ACC112 (cell line): ENCODE results near the gene ELN.

ENCODE experiments used
- H2AFZ ChIP-seq: fragments of 200-600 bp; sonication (generic); one replicate; pipeline ENCODE4 v1.6.0; 2017; ENCODE audit warnings: antibody characterized with exemption, low read length; ENCODE audit not compliant: unreplicated experiment
- H3K27ac ChIP-seq: fragments of 200-600 bp; sonication (generic); 2 replicates; pipeline ENCODE4 v1.5.1; 2014; ENCODE audit warnings: low read depth, mild to moderate bottlenecking, antibody characterized with exemption, low read length, moderate library complexity
- H3K27me3 ChIP-seq: fragments of 200-600 bp; sonication (generic); 2 replicates; pipeline ENCODE4 v1.6.1; 2014; ENCODE audit warnings: mild to moderate bottlenecking, antibody characterized with exemption, low read length, moderate library complexity, mixed read lengths; ENCODE audit not compliant: insufficient read depth
- H3K36me3 ChIP-seq: fragments of 200-600 bp; sonication (generic); 2 replicates; pipeline ENCODE4 v1.6.1; 2016; ENCODE audit warnings: mild to moderate bottlenecking, antibody characterized with exemption, low read length, moderate library complexity, mixed read lengths; ENCODE audit not compliant: insufficient read depth
- H3K4me1 ChIP-seq: fragments of 200-600 bp; sonication (generic); one replicate; pipeline ENCODE4 v1.6.1; 2016; ENCODE audit warnings: low read length, mixed read lengths; ENCODE audit not compliant: insufficient read depth, unreplicated experiment, control insufficient read depth
- H3K4me3 ChIP-seq: fragments of 200-600 bp; sonication (generic); 2 replicates; pipeline ENCODE4 v1.5.1; 2014; ENCODE audit warnings: mild to moderate bottlenecking, low read depth, low read length
- H3K79me2 ChIP-seq: fragments of 200-600 bp; sonication (generic); one replicate; pipeline ENCODE4 v1.6.0; 2016; ENCODE audit warnings: low read length; ENCODE audit not compliant: control insufficient read depth, unreplicated experiment, insufficient read depth

Gene ELN

GRCh38 chr7:74053589-74054186 lies 25.7 kb downstream of the ELN start:
- no peaks in the 10 kb centered on the region for H3K36me3 ChIP-seq
- no peak overlapping the region for H3K4me3 ChIP-seq
- no peaks in the 10 kb centered on the region for H3K27me3 ChIP-seq
- H3K79me2 ChIP-seq, result no peaks in the 10 kb centered on the region
- no peak overlapping the region for H2AFZ ChIP-seq
- H3K27ac ChIP-seq, result no peak overlapping the region
- no peaks in the 10 kb centered on the region for H3K4me1 ChIP-seq

GRCh38 chr7:74056096-74056915 lies 28.3 kb downstream of the ELN start:
- H3K4me3 ChIP-seq, result no peak overlapping the region
- no peaks in the 10 kb centered on the region for H3K36me3 ChIP-seq
- H3K27ac ChIP-seq, result no peak overlapping the region
- H3K4me1 ChIP-seq, result no peaks in the 10 kb centered on the region
- H3K27me3 ChIP-seq, result no peaks in the 10 kb centered on the region
- no peak overlapping the region for H2AFZ ChIP-seq
- no peaks in the 10 kb centered on the region for H3K79me2 ChIP-seq

DNA sequence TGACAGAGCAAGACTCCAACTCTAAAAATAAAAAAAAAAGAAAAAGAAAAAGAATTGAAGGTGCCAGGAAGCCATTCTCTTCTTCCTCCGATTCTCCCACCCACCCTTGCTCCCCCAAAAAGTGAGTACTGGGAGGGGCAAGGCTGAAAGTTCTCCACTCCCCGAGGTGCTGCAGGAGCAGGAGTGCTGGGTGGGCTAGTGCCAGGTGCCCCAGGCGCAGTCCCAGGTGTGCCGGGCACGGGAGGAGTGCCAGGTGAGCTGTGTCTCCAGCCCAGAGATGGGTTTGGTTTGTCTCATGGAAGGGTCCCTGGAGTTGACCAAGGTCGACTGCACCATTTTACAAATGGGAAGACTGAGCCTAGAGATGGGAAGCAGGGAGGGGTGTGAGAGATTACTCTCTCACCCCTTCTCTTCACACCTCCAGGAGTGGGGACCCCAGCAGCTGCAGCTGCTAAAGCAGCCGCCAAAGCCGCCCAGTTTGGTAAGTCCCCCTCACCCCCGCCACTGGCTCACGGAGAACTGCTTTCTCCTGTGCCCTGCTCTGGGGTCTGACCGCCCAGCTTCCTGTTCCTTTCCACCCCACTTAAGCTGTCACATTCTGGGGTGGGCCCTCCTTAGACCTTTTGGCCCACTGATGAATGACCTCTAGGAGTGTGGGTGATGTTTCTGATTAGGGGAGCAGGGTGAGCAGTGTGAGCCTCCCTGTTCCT lies 29.4 kb downstream of the ELN start:
- Histone ChIP-seq H3K27me3 (no peaks in the 10 kb centered on the region), H3K27ac (no peak overlapping the region), H3K36me3 (no peaks in the 10 kb centered on the region), H2AFZ (no peak overlapping the region), H3K4me1 (no peaks in the 10 kb centered on the region), H3K79me2 (no peaks in the 10 kb centered on the region), H3K4me3 (no peak overlapping the region)

DNA sequence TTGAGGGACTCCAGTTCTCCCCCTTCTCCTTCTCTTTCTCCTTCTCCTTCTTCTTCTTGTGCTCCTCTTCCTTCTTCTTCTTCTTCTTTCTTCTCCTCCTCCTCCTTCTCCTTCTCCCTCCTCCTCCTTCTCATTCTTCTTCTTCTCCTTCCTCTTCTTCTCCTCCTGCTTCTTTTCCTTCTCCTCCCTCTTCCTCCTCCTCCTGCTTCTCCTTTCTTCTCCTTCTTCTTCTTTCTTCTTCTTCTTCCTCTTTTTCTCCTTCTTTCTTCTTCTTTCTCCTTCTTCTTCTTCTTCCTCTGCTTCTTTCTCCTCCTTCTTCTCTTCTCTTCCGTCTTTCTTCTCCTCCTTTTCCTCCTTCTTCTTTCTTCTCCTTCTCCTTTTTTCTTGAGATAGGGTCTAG lies 30.0 kb downstream of the ELN start:
- no peaks in the 10 kb centered on the region for H3K79me2 ChIP-seq
- H2AFZ ChIP-seq, result no peak overlapping the region
- H3K27me3 ChIP-seq, result no peaks in the 10 kb centered on the region
- H3K27ac ChIP-seq, result no peak overlapping the region
- no peak overlapping the region for H3K4me3 ChIP-seq
- no peaks in the 10 kb centered on the region for H3K4me1 ChIP-seq
- no peaks in the 10 kb centered on the region for H3K36me3 ChIP-seq

DNA sequence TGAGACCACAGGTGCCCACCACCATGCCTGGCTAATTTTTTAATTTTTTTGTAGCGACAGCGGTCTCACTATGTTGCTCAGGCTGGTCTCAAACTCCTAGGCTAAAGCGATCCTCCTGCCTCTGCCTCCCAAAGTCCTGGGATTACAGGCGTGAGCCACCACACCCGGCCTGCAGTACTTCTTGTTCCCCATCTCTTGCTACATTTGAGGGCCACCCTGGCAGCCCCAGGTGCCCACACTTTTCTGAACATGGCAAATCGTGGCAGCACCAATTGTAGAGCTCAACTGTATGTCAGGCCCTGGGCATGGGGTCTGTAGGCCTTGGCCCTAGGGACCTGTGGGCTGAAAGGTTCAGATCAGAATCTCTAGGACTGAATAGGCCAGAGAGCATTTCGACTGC lies 30.5 kb downstream of the ELN start:
- H3K36me3 ChIP-seq, result no peaks in the 10 kb centered on the region
- H3K79me2 ChIP-seq, result no peaks in the 10 kb centered on the region
- no peak overlapping the region for H2AFZ ChIP-seq
- H3K27ac ChIP-seq, result no peak overlapping the region
- no peaks in the 10 kb centered on the region for H3K27me3 ChIP-seq
- no peak overlapping the region for H3K4me3 ChIP-seq
- H3K4me1 ChIP-seq, result no peaks in the 10 kb centered on the region

GRCh38 chr7:74059037-74059436 lies 31.1 kb downstream of the ELN start:
- H3K36me3 ChIP-seq, result no peaks in the 10 kb centered on the region
- H3K79me2 ChIP-seq, result no peaks in the 10 kb centered on the region

GRCh38 chr7:74059681-74060588 lies 32.0 kb downstream of the ELN start:
- Histone ChIP-seq H3K27me3 (no peaks in the 10 kb centered on the region), H2AFZ (no peak overlapping the region), H3K4me3 (no peak overlapping the region), H3K36me3 (no peaks in the 10 kb centered on the region), H3K79me2 (no peaks in the 10 kb centered on the region), H3K27ac (no peak overlapping the region), H3K4me1 (no peaks in the 10 kb centered on the region)

More at GRCh38 chr7:74059037-74059436, 31.1 kb downstream of the ELN start:
- Histone ChIP-seq H2AFZ (no peak overlapping the region), H3K4me1 (no peaks in the 10 kb centered on the region), H3K27ac (no peak overlapping the region), H3K4me3 (no peak overlapping the region), H3K27me3 (no peaks in the 10 kb centered on the region)

GRCh38 chr7:74061840-74062539 lies 34.0 kb downstream of the ELN start:
- peak overlapping the region; percentile 53 for H3K27ac ChIP-seq
- no peak overlapping the region for H2AFZ ChIP-seq
- no peaks in the 10 kb centered on the region for H3K79me2 ChIP-seq
- no peaks in the 10 kb centered on the region for H3K36me3 ChIP-seq
- H3K4me1 ChIP-seq, result no peaks in the 10 kb centered on the region
- no peaks in the 10 kb centered on the region for H3K27me3 ChIP-seq
- peak overlapping the region; percentile 6; the same call in 1 of the 2 replicates for H3K4me3 ChIP-seq

- H3K79me2 ChIP-seq, result no peaks in the 10 kb centered on the region
- H3K27me3 ChIP-seq, result no peaks in the 10 kb centered on the region
- H3K27ac ChIP-seq, result no peak overlapping the region
- no peaks in the 10 kb centered on the region for H3K4me1 ChIP-seq
- H3K36me3 ChIP-seq, result no peaks in the 10 kb centered on the region
- H2AFZ ChIP-seq, result no peak overlapping the region
- no peak overlapping the region for H3K4me3 ChIP-seq
These were observed 35.3 kb downstream of the ELN start for GRCh38 chr7:74063223-74063641.

DNA sequence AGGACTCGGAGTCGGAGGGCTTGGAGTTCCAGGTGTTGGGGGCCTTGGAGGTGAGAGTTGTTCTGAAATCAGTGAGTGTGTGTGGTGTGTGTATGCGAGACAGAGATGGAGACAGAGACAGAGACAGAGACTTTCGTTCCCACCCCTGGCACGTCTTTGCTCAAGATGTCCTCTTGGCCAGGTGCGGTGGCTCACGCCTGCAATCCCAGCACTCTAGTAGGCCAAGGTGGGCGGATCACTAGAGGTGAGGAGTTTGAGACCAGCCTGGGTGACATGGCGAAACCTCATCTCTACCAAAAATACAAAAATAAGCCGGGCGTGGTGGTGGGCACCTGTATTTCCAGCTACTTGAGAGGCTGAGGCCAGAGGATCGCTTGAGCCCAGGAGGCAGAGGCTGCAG lies 35.7 kb downstream of the ELN start:
- H3K27ac ChIP-seq, result no peak overlapping the region
- no peaks in the 10 kb centered on the region for H3K79me2 ChIP-seq
- H3K27me3 ChIP-seq, result no peaks in the 10 kb centered on the region
- no peaks in the 10 kb centered on the region for H3K36me3 ChIP-seq
- H2AFZ ChIP-seq, result no peak overlapping the region
- H3K4me1 ChIP-seq, result no peaks in the 10 kb centered on the region
- no peak overlapping the region for H3K4me3 ChIP-seq
